NCI-H1092 (cell line): ENCODE measurements around the gene SLC22A9.

Source experiments
- DNase-seq: peaks from one replicate; lab custom pipeline; 2025; lab: John Stamatoyannopoulos, UW

Gene SLC22A9

GRCh38 chr11:63444160-63444559 lies 74.6 kb downstream of the SLC22A9 start:
- DNase-seq, result no peak

DNA sequence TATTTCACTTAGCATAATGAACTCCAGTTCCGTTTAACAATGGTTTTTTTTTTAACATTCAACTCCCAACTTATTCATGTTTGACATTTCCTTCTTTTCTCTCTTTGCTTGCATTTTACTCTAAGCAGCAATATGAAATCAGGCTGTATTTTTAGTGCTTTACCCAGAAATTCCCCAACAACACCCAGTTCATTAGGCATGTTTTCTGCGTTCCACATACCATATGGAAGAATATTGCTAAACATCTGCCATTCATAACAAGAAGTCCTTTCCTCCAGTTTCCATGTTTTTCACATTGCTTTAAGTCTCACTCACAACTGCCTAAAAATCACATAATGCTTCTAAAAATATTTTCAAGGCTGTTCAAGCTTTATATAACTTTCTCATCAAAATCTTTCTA lies 75.5 kb downstream of the SLC22A9 start:
- DNase-seq, result no peak

DNA sequence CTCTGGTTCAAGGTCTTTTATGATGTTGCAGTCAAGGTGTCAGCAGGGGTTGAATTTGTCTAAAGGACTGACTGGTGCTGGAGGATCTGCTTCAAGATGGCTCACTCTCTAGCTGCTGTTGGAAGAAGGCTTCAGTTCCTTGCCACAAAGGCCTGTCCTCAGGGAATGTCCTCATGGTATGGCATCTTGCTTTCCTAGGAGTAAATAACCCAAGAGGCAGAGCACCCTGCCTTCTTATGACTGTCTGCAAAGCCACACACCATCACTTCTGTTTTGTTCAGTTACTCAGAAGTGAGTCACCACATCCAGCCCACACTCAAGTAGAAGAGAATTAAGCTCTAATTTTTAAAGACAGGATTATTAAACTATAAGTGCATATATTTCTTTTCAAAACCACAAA lies 76.1 kb downstream of the SLC22A9 start:
- DNase-seq, result no peak

DNA sequence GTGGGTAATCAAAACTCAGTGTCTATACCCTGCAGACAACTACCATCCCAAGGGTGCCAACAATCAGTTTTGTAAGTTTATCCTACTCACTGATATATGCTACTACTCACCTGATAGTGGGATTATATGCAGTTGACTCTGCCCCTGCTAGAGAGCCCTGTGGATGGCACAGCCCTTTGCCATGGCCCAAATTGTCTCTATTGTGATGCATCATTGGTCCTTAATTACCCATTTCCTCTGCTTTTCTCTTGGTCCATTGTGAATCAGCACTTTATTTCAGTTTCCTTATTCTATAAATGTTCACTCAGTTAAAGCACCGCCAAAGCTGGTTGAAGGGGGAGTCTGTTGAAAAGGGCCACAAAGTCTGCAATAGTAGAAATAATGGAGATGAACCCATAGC lies 79.1 kb downstream of the SLC22A9 start:
- no peak for DNase-seq

DNA sequence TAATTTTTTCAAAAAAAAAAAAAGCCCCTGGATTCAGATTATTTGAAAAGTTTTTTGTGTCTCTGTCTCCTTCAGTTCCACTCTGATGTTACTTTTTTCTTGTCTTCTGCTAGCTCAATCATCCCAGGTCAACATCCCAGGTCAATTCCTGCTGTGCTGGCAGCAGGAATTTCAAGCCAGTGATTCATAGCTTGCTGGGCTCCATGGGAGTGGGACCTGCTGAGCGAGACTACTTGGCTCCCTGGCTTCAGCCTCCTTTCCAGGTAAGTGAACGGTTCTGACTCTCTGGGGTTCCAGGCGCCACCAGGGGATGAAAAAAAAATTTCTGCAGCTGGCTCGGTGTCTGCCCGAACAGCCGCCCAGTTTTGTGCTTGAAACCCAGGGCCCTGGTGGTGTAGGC lies 90.0 kb downstream of the SLC22A9 start:
- DNase-seq, result no peak
